ENCODE results near the gene TSPAN2. TPM values are rescaled to one million over a fixed set of nuclear protein-coding genes. Genes with fewer than 3 reads are reported as not detected.

The TSPAN2 gene
- total and polyA plus RNA-seq, 9 donors: 16.3 to 30.6 (median 19.7) TPM

DNA sequence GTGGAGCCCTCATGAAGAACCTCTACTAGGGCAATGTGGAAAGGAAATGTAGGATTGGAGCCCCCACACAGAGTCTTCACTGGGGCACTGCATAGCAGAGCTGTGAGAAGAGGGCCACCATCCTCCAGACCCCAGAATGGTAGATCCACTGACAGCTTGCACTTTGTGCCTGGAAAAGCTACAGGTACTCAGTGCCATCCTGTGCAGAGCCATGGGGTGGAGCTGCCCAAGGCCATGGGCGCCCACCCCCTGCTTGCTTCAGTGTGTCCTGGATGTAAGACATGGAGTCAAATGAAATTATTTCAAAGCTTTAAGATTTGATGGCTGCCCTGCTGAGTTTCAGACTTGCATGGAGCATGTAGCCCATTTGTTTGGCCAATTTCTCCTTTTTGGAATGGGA is 76.9 kb downstream of the TSPAN2 start:
- 33% methylated on average over 1 of the region's 1 CpG for WGBS (ENCODE audit: insufficient coverage)

DNA sequence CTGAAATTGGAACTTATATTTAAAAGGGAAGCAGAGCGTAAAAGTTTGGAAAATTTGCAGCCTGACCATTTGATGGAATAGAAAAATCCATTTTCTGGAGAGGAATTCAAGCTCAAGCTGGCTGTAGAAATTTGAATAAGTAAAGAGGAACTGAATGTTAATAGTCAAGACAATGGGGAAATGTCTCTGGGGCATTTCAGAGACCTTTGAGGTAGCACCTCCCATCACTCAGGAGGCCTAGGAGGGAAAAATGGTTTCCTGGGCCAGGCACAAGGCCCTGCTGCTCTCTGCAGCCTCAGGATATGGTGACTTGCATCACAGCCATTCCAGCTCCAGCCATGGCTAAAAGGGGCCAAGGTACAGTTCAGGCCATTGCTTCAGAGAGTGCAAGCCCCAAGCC is 77.3 kb downstream of the TSPAN2 start:
- Histone ChIP-seq H3K36me3 (ENCODE audit: control insufficient read depth, insufficient read depth, low read length) (no peaks in the 10 kb centered on the region), H3K4me1 (ENCODE audit: control insufficient read depth, insufficient read depth, low read length) (no peaks in the 10 kb centered on the region), H3K27me3 (ENCODE audit: control insufficient read depth, insufficient read depth, low read length) (no peaks in the 10 kb centered on the region), H3K9me3 (replicated peaks; ENCODE audit: control insufficient read depth, low read depth, low read length) (no peaks in the 10 kb centered on the region), H3K4me3 (ENCODE audit: low read length) (no peak overlapping the region), H3K27ac (ENCODE audit: low read length) (no peak overlapping the region)
- WGBS (ENCODE audit: insufficient coverage): 100% methylated on average over 1 of the region's 1 CpG
- no peak for DNase-seq

More for the DNA sequence above, 76.9 kb downstream of the TSPAN2 start:
- Histone ChIP-seq H3K4me3 (ENCODE audit: low read length) (no peak overlapping the region), H3K27me3 (ENCODE audit: control insufficient read depth, insufficient read depth, low read length) (no peaks in the 10 kb centered on the region), H3K4me1 (ENCODE audit: control insufficient read depth, insufficient read depth, low read length) (no peaks in the 10 kb centered on the region), H3K9me3 (replicated peaks; ENCODE audit: control insufficient read depth, low read depth, low read length) (no peaks in the 10 kb centered on the region), H3K36me3 (ENCODE audit: control insufficient read depth, insufficient read depth, low read length) (no peaks in the 10 kb centered on the region), H3K27ac (ENCODE audit: low read length) (no peak overlapping the region)
- no peak for DNase-seq

DNA sequence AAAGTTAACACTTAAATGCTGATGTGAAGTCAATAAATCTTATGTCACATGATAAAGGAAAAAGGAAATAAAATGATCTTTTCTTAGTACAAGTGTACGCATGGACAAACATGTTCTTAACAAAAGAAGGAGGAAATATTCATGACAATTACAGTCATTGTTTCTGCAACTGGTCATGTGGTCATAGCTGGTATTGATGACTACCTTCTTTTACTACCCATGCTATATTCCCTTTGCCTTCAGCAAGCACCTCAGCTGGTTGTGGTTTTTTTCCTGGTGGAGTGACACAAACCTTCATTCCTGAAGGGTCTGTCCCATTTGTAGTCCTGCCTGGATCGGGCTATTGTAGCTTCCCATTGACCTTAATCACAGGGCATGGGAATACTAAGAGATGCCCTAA is 83.1 kb downstream of the TSPAN2 start:
- no peak for DNase-seq
- Histone ChIP-seq H3K4me3 (ENCODE audit: low read length) (no peak overlapping the region), H3K27me3 (ENCODE audit: control insufficient read depth, insufficient read depth, low read length) (no peaks in the 10 kb centered on the region), H3K9me3 (replicated peaks; ENCODE audit: control insufficient read depth, low read depth, low read length) (no peaks in the 10 kb centered on the region), H3K27ac (ENCODE audit: low read length) (no peak overlapping the region), H3K4me1 (ENCODE audit: control insufficient read depth, insufficient read depth, low read length) (no peaks in the 10 kb centered on the region), H3K36me3 (ENCODE audit: control insufficient read depth, insufficient read depth, low read length) (no peaks in the 10 kb centered on the region)
- no CpG with 5 or more reads among the region's 2 CpGs for whole genome bisulfite sequencing (ENCODE audit: insufficient coverage)

Other genes starting within 250 kb of the TSPAN2 start
- gene SYCP1, start 234.6 kb downstream of the TSPAN2 start, total RNA-seq: not detected
- gene SYCP1, start 234.6 kb downstream of the TSPAN2 start, polyA plus RNA-seq (ENCODE audit: insufficient read depth in 1 of 8, insufficient read length in 8 of 8, low replicate concordance in 1 of 8): not detected
- not detected for gene TSHB, start 59.7 kb downstream of the TSPAN2 start, total RNA-seq
- gene TSHB, start 59.7 kb downstream of the TSPAN2 start, polyA plus RNA-seq (ENCODE audit: insufficient read depth in 1 of 8, insufficient read length in 8 of 8, low replicate concordance in 1 of 8): not detected
- gene NGF, start 248.7 kb upstream of the TSPAN2 start, total RNA-seq: 3.2 TPM
- 1 to 10 TPM; 1.2 to 5.8 (median 2.3) TPM for gene NGF, start 248.7 kb upstream of the TSPAN2 start, polyA plus RNA-seq (ENCODE audit: insufficient read depth in 1 of 8, insufficient read length in 8 of 8, low replicate concordance in 1 of 8)

Measured in muscle of leg (tissue), 11 donors.